MM.1S (cell line): ENCODE results near the gene EXOC3L4.
"Not testable (repeated sequence)": the region's sequence is repeated elsewhere in the genome, so short reads cannot be mapped to it uniquely, and the experiment has no call there.

Source experiments
- DNase-seq: peaks from one replicate; pipeline ENCODE4 v3.0.0-alpha.2; 2015
- H2AFZ ChIP-seq: fragments of 300-600 bp; sonication (generic); 2 replicates; pipeline ENCODE4 v1.6.0; 2016; ENCODE audit warnings: antibody characterized with exemption, low read length
- H3F3A ChIP-seq: fragments of 300-600 bp; sonication (generic); 2 replicates; pipeline ENCODE4 v1.6.1; 2016; ENCODE audit warnings: mild to moderate bottlenecking, antibody characterized with exemption, low read length, moderate library complexity, mixed read lengths; ENCODE audit not compliant: insufficient read depth
- H3K27ac ChIP-seq: fragments of 300-600 bp; sonication (generic); 2 replicates; pipeline ENCODE4 v1.5.1; 2016; ENCODE audit warnings: mild to moderate bottlenecking, low read length
- H3K27me3 ChIP-seq: fragments of 300-600 bp; sonication (generic); replicated peaks from 2 replicates; pipeline ENCODE4 v1.6.0; 2016; ENCODE audit warnings: low read length; ENCODE audit not compliant: insufficient read depth
- H3K36me3 ChIP-seq: fragments of 300-600 bp; sonication (generic); replicated peaks from 2 replicates; pipeline ENCODE4 v1.6.1; 2016; ENCODE audit warnings: mild to moderate bottlenecking, low read length, mixed read lengths; ENCODE audit not compliant: insufficient read depth
- H3K4me1 ChIP-seq: fragments of 300-600 bp; sonication (generic); 2 replicates; pipeline ENCODE4 v1.6.1; 2016; ENCODE audit warnings: low read length, mixed read lengths
- H3K4me2 ChIP-seq: fragments of 300-600 bp; sonication (generic); 2 replicates; pipeline ENCODE4 v1.6.0; 2016; ENCODE audit warnings: low read depth, low read length
- H3K4me3 ChIP-seq: fragments of 300-600 bp; sonication (generic); 2 replicates; pipeline ENCODE4 v1.5.1; 2016; ENCODE audit warnings: low read length, mixed read lengths
- H3K79me2 ChIP-seq: fragments of 300-600 bp; sonication (generic); 2 replicates; pipeline ENCODE4 v1.6.1; 2016; ENCODE audit warnings: mixed run types, low read length, mixed read lengths
- H3K9ac ChIP-seq: fragments of 300-600 bp; sonication (generic); 2 replicates; pipeline ENCODE4 v1.6.1; 2016; ENCODE audit warnings: low read length, mixed read lengths
- H3K9me2 ChIP-seq: fragments of 300-600 bp; sonication (generic); replicated peaks from 2 replicates; pipeline ENCODE4 v1.6.1; 2016; ENCODE audit warnings: mild to moderate bottlenecking, low read length, mixed read lengths; ENCODE audit not compliant: insufficient read depth
- H3K9me3 ChIP-seq: fragments of 300-600 bp; sonication (generic); replicated peaks from 2 replicates; pipeline ENCODE4 v1.6.1; 2016; ENCODE audit warnings: mild to moderate bottlenecking, low read length, mixed read lengths; ENCODE audit not compliant: insufficient read depth
- H4K20me1 ChIP-seq: fragments of 300-600 bp; sonication (generic); 2 replicates; pipeline ENCODE4 v1.6.1; 2016; ENCODE audit warnings: mild to moderate bottlenecking, low read length, moderate library complexity, mixed read lengths; ENCODE audit not compliant: insufficient read depth
- CTCF ChIP-seq: fragments of 300-600 bp; sonication (generic); IDR thresholded peaks from 2 replicates; pipeline ENCODE4 v1.5.1; 2016; ENCODE audit warnings: antibody characterized with exemption, low read length, mixed read lengths
- EZH2 ChIP-seq: fragments of 300-600 bp; sonication (generic); optimal IDR thresholded peaks from 2 replicates; pipeline ENCODE3; 2017; ENCODE audit warnings: low read depth, mild to moderate bottlenecking, antibody characterized with exemption, low read length, mixed read lengths
- EZH2phosphoT487 ChIP-seq: fragments of 300-600 bp; sonication (generic); IDR thresholded peaks from 2 replicates; pipeline ENCODE4 v1.6.1; 2018; ENCODE audit warnings: antibody characterized with exemption, low read length

Gene EXOC3L4

GRCh38 chr14:103118663-103119404 lies 24.3 kb downstream of the EXOC3L4 start:
- H3K27ac ChIP-seq: no peak overlapping the region
- TF ChIP-seq CTCF (no peak), EZH2phosphoT487 (no peak), EZH2 (no peak)

GRCh38 chr14:103119527-103119926 lies 25.0 kb downstream of the EXOC3L4 start:
- not testable (repeated sequence) for H3K27ac ChIP-seq, H3K4me2 ChIP-seq, H4K20me1 ChIP-seq, H2AFZ ChIP-seq, H3K36me3 ChIP-seq, H3K9ac ChIP-seq, H3K4me3 ChIP-seq, H3K79me2 ChIP-seq, H3F3A ChIP-seq, DNase-seq, H3K9me3 ChIP-seq, H3K9me2 ChIP-seq, H3K4me1 ChIP-seq
- H3K27me3 ChIP-seq: peaks cover 11% of the 10 kb centered on the region

More at GRCh38 chr14:103118663-103119404, 24.3 kb downstream of the EXOC3L4 start:
- Histone ChIP-seq H3K9me2 (no peaks in the 10 kb centered on the region), H3K9me3 (no peaks in the 10 kb centered on the region), H2AFZ (no peak overlapping the region), H3K4me1 (no peaks in the 10 kb centered on the region), H3K79me2 (no peaks in the 10 kb centered on the region), H4K20me1 (no peaks in the 10 kb centered on the region), H3K27me3 (peaks cover 11% of the 10 kb centered on the region), H3K4me3 (no peak overlapping the region), H3F3A (no peaks in the 10 kb centered on the region), H3K4me2 (no peak overlapping the region), H3K36me3 (no peaks in the 10 kb centered on the region), H3K9ac (no peak overlapping the region)
- DNase-seq: no peak

GRCh38 chr14:103121121-103121845 lies 26.8 kb downstream of the EXOC3L4 start:
- H3K27ac ChIP-seq: no peak overlapping the region
- no peak overlapping the region for H2AFZ ChIP-seq
- DNase-seq: no peak

More at GRCh38 chr14:103121121-103121845, 26.8 kb downstream of the EXOC3L4 start:
- TF ChIP-seq EZH2phosphoT487 (no peak), CTCF (no peak), EZH2 (no peak)
- no peaks in the 10 kb centered on the region for H3F3A ChIP-seq
- H3K36me3 ChIP-seq: no peaks in the 10 kb centered on the region
- no peak overlapping the region for H3K4me2 ChIP-seq
- no peaks in the 10 kb centered on the region for H3K79me2 ChIP-seq
- H3K4me1 ChIP-seq: no peaks in the 10 kb centered on the region
- no peak overlapping the region for H3K4me3 ChIP-seq
- H3K27me3 ChIP-seq: peaks cover 11% of the 10 kb centered on the region
- no peaks in the 10 kb centered on the region for H3K9me2 ChIP-seq
- no peaks in the 10 kb centered on the region for H4K20me1 ChIP-seq
- H3K9me3 ChIP-seq: no peaks in the 10 kb centered on the region
- no peak overlapping the region for H3K9ac ChIP-seq
